Esophagus muscularis mucosa (tissue), 4 donors: ENCODE results near the gene DNAJC21.

Experiments used
- EP300 ChIP-seq: sonication (generic); formaldehyde crosslinking; IDR thresholded peaks from one replicate; pipeline ENCODE4 v1.6.1; 2017; ENCODE audit warnings: antibody characterized with exemption
- POLR2A ChIP-seq: fragments of 450-650 bp; IDR thresholded peaks from one replicate; pipeline ENCODE4 v1.6.1; 2017; ENCODE audit warnings: antibody characterized with exemption, moderate library complexity, mild to moderate bottlenecking, low read depth
- POLR2AphosphoS5 ChIP-seq, 2 donors: sonication (generic); formaldehyde crosslinking; IDR thresholded peaks; one replicate each; pipeline ENCODE4 v1.6.1; 2017; ENCODE audit warnings: antibody characterized with exemption in 2 of 2
- TF ChIP-seq, protein P1 (sequence below), 3 experiments: fragments of 200-600 bp in 2 of 3; fragments of 450-650 bp in 1 of 3; sonication (generic) in 2 of 3; IDR thresholded peaks; one replicate each; pipeline ENCODE4 v1.5.1; 2017 to 2019; ENCODE audit warnings: antibody characterized with exemption in 3 of 3, mild to moderate bottlenecking in 2 of 3, moderate library complexity in 1 of 3

DNA sequence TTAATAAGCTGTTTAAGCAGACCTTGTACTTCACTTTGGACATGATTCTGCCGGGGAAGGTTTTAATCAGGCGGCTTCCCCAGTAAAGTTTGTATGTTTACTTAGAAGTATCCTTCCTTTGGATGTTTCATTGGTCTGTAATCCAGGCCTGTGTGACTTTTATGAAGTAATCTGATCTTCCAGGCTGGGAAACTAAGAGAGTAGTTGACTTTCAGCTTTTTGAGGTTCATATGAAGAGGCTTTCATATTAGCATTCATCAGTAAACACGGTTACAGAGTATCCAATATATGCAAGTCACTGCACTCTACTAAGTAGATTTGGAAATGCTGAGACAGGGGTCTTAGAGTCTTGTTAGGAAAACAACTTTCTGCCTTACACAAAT, 1.1 kb downstream of the DNAJC21 start:
- TF ChIP-seq, protein P1, sequence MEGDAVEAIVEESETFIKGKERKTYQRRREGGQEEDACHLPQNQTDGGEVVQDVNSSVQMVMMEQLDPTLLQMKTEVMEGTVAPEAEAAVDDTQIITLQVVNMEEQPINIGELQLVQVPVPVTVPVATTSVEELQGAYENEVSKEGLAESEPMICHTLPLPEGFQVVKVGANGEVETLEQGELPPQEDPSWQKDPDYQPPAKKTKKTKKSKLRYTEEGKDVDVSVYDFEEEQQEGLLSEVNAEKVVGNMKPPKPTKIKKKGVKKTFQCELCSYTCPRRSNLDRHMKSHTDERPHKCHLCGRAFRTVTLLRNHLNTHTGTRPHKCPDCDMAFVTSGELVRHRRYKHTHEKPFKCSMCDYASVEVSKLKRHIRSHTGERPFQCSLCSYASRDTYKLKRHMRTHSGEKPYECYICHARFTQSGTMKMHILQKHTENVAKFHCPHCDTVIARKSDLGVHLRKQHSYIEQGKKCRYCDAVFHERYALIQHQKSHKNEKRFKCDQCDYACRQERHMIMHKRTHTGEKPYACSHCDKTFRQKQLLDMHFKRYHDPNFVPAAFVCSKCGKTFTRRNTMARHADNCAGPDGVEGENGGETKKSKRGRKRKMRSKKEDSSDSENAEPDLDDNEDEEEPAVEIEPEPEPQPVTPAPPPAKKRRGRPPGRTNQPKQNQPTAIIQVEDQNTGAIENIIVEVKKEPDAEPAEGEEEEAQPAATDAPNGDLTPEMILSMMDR (IDR thresholded peaks at IDR 0.05), result no peak
- no peak for TF ChIP-seq EP300
- TF ChIP-seq POLR2A, result no peak
- TF ChIP-seq POLR2AphosphoS5 (IDR thresholded peaks at IDR 0.05), result no peak
